Measurements from ENCODE around the gene TMC6. TPM values are rescaled to one million over a fixed set of nuclear protein-coding genes. Genes with fewer than 3 reads are reported as not detected.
A peak's percentile ranks its signal among the peaks of the same experiment; 100 is the strongest.

Gene TMC6
- total and polyA plus RNA-seq, 2 experiments from 2014 or later, result 50.0 to 72.2 TPM

- TF ChIP-seq, protein P1, sequence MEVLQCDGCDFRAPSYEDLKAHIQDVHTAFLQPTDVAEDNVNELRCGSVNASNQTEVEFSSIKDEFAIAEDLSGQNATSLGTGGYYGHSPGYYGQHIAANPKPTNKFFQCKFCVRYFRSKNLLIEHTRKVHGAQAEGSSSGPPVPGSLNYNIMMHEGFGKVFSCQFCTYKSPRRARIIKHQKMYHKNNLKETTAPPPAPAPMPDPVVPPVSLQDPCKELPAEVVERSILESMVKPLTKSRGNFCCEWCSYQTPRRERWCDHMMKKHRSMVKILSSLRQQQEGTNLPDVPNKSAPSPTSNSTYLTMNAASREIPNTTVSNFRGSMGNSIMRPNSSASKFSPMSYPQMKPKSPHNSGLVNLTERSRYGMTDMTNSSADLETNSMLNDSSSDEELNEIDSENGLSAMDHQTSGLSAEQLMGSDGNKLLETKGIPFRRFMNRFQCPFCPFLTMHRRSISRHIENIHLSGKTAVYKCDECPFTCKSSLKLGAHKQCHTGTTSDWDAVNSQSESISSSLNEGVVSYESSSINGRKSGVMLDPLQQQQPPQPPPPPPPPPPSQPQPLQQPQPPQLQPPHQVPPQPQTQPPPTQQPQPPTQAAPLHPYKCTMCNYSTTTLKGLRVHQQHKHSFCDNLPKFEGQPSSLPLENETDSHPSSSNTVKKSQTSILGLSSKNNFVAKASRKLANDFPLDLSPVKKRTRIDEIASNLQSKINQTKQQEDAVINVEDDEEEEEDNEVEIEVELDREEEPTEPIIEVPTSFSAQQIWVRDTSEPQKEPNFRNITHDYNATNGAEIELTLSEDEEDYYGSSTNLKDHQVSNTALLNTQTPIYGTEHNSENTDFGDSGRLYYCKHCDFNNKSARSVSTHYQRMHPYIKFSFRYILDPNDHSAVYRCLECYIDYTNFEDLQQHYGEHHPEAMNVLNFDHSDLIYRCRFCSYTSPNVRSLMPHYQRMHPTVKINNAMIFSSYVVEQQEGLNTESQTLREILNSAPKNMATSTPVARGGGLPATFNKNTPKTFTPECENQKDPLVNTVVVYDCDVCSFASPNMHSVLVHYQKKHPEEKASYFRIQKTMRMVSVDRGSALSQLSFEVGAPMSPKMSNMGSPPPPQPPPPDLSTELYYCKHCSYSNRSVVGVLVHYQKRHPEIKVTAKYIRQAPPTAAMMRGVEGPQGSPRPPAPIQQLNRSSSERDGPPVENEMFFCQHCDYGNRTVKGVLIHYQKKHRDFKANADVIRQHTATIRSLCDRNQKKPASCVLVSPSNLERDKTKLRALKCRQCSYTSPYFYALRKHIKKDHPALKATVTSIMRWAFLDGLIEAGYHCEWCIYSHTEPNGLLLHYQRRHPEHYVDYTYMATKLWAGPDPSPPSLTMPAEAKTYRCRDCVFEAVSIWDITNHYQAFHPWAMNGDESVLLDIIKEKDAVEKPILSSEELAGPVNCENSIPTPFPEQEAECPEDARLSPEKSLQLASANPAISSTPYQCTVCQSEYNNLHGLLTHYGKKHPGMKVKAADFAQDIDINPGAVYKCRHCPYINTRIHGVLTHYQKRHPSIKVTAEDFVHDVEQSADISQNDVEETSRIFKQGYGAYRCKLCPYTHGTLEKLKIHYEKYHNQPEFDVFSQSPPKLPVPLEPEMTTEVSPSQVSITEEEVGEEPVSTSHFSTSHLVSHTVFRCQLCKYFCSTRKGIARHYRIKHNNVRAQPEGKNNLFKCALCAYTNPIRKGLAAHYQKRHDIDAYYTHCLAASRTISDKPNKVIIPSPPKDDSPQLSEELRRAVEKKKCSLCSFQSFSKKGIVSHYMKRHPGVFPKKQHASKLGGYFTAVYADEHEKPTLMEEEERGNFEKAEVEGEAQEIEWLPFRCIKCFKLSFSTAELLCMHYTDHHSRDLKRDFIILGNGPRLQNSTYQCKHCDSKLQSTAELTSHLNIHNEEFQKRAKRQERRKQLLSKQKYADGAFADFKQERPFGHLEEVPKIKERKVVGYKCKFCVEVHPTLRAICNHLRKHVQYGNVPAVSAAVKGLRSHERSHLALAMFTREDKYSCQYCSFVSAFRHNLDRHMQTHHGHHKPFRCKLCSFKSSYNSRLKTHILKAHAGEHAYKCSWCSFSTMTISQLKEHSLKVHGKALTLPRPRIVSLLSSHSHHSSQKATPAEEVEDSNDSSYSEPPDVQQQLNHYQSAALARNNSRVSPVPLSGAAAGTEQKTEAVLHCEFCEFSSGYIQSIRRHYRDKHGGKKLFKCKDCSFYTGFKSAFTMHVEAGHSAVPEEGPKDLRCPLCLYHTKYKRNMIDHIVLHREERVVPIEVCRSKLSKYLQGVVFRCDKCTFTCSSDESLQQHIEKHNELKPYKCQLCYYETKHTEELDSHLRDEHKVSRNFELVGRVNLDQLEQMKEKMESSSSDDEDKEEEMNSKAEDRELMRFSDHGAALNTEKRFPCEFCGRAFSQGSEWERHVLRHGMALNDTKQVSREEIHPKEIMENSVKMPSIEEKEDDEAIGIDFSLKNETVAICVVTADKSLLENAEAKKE (CRISPR knock-in tag; IDR thresholded peaks at IDR 0.05), result no peak
- TF ChIP-seq JUNB (IDR thresholded peaks at IDR 0.05; ENCODE audit: unreplicated experiment) (no peak), POLR2AphosphoS5 (IDR thresholded peaks at IDR 0.05; ENCODE audit: low read depth) (peak; percentile 27; the same call in 1 of the 2 replicates), CTCF (conservative IDR thresholded peaks at IDR 0.05; ENCODE audit: low read depth in 2 of 2) (peak; percentile 89 to 93), CREB1 (CRISPR knock-in tag; IDR thresholded peaks at IDR 0.05; ENCODE audit: low read depth) (0 out of 2 replicates have a peak, but pooled peaks have one; percentile 17)
Measured at GRCh38 chr17:78176548-78177025, 48.0 kb upstream of the TMC6 start (continued).

GRCh38 chr17:78175643-78175981, 47.1 kb upstream of the TMC6 start:
- no peaks in the 10 kb centered on the region for H3K27me3 ChIP-seq (ENCODE audit: insufficient read depth)
- Mint-ChIP-seq H3K4me1 (peaks cover 50% of the 10 kb centered on the region), H3K27ac (peak overlapping the region; percentile 65; the same call in 1 of the 2 replicates), H3K9me3 (no peaks in the 10 kb centered on the region; the same call in 1 of the 3 replicates), H3K27me3 (ENCODE audit: insufficient read depth, low read depth, poor library complexity) (peaks cover 28% of the 10 kb centered on the region), H3K4me3 (no peak overlapping the region; the same call in 2 of the 3 replicates), H3K36me3 (ENCODE audit: low read depth) (peaks cover 78% of the 10 kb centered on the region)
- H4K20me1 ChIP-seq (replicated peaks; ENCODE audit: insufficient read depth), result peaks cover 16% of the 10 kb centered on the region
- no peaks in the 10 kb centered on the region for H3K9me2 ChIP-seq (ENCODE audit: insufficient read depth)
- peaks cover 21% of the 10 kb centered on the region for H3K36me3 ChIP-seq (ENCODE audit: insufficient read depth)
- H3K79me2 ChIP-seq (replicated peaks; ENCODE audit: insufficient read depth), result 0 out of 2 replicates have a peak, but pooled peaks cover 3% of the 10 kb centered on the region
- peaks cover 16% of the 10 kb centered on the region for H3K4me1 ChIP-seq (ENCODE audit: insufficient read depth)
- peak overlapping the region; percentile 59; the same call in 1 of the 2 replicates for H3K27ac ChIP-seq (ENCODE audit: low read depth)
- no peak overlapping the region for H3K4me3 ChIP-seq
- DNase-seq (ENCODE audit: low spot score) (no peak), ATAC-seq (no peak)
- H3F3A ChIP-seq (replicated peaks; ENCODE audit: low read depth), result peaks cover 13% of the 10 kb centered on the region; the same call in 1 of the 2 replicates
- no peak overlapping the region for H2AFZ ChIP-seq
- H3K4me2 ChIP-seq, result no peak overlapping the region
- TF ChIP-seq ZNF331 (CRISPR knock-in tag; IDR thresholded peaks at IDR 0.05; ENCODE audit: low read depth), result no peak
- no peak for TF ChIP-seq CTCF (conservative IDR thresholded peaks at IDR 0.05; ENCODE audit: low read depth in 2 of 2)
